ENCODE measurements around the gene SEPTIN8.

GRCh38 chr5:132751971-132752580, 25.0 kb downstream of the SEPTIN8 start:
- no peak for TF ChIP-seq EZH2 (IDR thresholded peaks at IDR 0.05; ENCODE audit: insufficient read depth, poor library complexity, severe bottlenecking)
- no peak for TF ChIP-seq EZH2phosphoT487 (IDR thresholded peaks at IDR 0.05; ENCODE audit: insufficient read depth, low read depth)

All from GM23248 (cell line).